HCT116 (cell line): ENCODE results near the gene TPX2. TPM values are rescaled to one million over a fixed set of nuclear protein-coding genes. Genes with fewer than 3 reads are reported as not detected.
A peak's percentile ranks its signal among the peaks of the same experiment; 100 is the strongest.

Experiments used
- ATAC-seq: fragments of 200-7000 bp; cut with Tn5 transposase; 2 replicates; pipeline ENCODE4 v1.9.1; 2020; ENCODE audit warnings: mild to moderate bottlenecking, moderate library complexity
- BruUV-seq: library from RNA; stranded (reverse); fragments of 400-500 nt; replicated peaks from 2 replicates; lab custom pipeline; 2021; lab: Mats Ljungman, UMichigan
- CTCF ChIA-PET: fragments of 300-600 bp; sonication (Branson Sonifier 250); formaldehyde crosslinking; loops from one replicate; lab custom pipeline; 2021; ENCODE audit warnings: antibody characterized with exemption; lab: Charles Lee
- POLR2A ChIA-PET: fragments of 300-600, 350-600 bp; sonication (Branson Sonifier 250); formaldehyde crosslinking; loops from one replicate; lab custom pipeline; 2021; ENCODE audit warnings: antibody characterized with exemption; lab: Charles Lee
- RAD21 ChIA-PET, 2 experiments: fragments of 300-600 bp; sonication (Branson Sonifier 250); formaldehyde crosslinking; loops; one replicate each; lab custom pipeline; 2023; ENCODE audit warnings: low total read pairs in 2 of 2; ENCODE audit not compliant: uncharacterized antibody in 2 of 2, unreplicated experiment in 2 of 2, low non-redundant PET in 1 of 2; lab: Charles Lee
- DNase-seq: peaks from one replicate; pipeline ENCODE4 v3.0.0-alpha.2; 2010; ENCODE audit warnings: low read depth, low spot score
- H2AFZ ChIP-seq: fragments of 200-600 bp; shearing (Covaris generic), sonication (generic); 2 replicates; pipeline ENCODE4 v1.6.1; 2017; ENCODE audit warnings: low read depth, mixed run types, mixed read lengths, antibody characterized with exemption, low read length; ENCODE audit not compliant: poor library complexity, severe bottlenecking
- H3K27ac ChIP-seq: 2 replicates; pipeline ENCODE4 v1.5.1; 2012; ENCODE audit warnings: low read depth, low read length
- H3K27me3 ChIP-seq: fragments of 200-600 bp; sonication (generic); 2 replicates; pipeline ENCODE4 v1.6.1; 2016; ENCODE audit warnings: mixed run types, low read length, mixed read lengths; ENCODE audit not compliant: insufficient read depth
- H3K36me3 ChIP-seq, 2 experiments: fragments of 200-500 bp in 1 of 2; fragments of 200-600 bp in 1 of 2; sonication (Bioruptor generic) in 1 of 2; sonication (generic) in 1 of 2; 2 replicates each; pipeline versions ENCODE4 v1.5.1 to v1.6.1; 2014 to 2016; ENCODE audit warnings: low read length in 2 of 2, inconsistent platforms in 1 of 2, mixed read lengths in 1 of 2, mixed run types in 1 of 2; ENCODE audit not compliant: insufficient read depth in 2 of 2, control insufficient read depth in 1 of 2
- H3K4me1 ChIP-seq, 2 experiments: fragments of 200-600 bp in 1 of 2; sonication (generic) in 1 of 2; 2 replicates each; pipeline versions ENCODE4 v1.5.1 to v1.6.1; 2012 to 2017; ENCODE audit warnings: low read length in 2 of 2, inconsistent platforms in 1 of 2, mild to moderate bottlenecking in 1 of 2, mixed read lengths in 1 of 2, mixed run types in 1 of 2, moderate library complexity in 1 of 2; ENCODE audit not compliant: insufficient read depth in 2 of 2, control insufficient read depth in 1 of 2
- H3K4me2 ChIP-seq: fragments of 200-600 bp; sonication (generic); 2 replicates; pipeline ENCODE4 v1.6.1; 2017; ENCODE audit warnings: mixed run types, low read length, mixed read lengths
- H3K4me3 ChIP-seq, 2 experiments: fragments of 200-600 bp in 1 of 2; sonication (generic) in 1 of 2; replicated peaks in 1 of 2; 2 replicates each; pipeline ENCODE4 v1.5.1; 2011 to 2016; ENCODE audit warnings: low read length in 2 of 2, control low read depth in 1 of 2, low read depth in 1 of 2, mild to moderate bottlenecking in 1 of 2, mixed read lengths in 1 of 2, mixed run types in 1 of 2
- H3K79me2 ChIP-seq: fragments of 200-600 bp; sonication (generic); 2 replicates; pipeline ENCODE4 v1.6.1; 2017; ENCODE audit warnings: mild to moderate bottlenecking, mixed run types, low read length, moderate library complexity, mixed read lengths; ENCODE audit not compliant: insufficient read depth
- H3K9ac ChIP-seq: fragments of 200-600 bp; sonication (generic); 2 replicates; pipeline ENCODE4 v1.6.1; 2016; ENCODE audit warnings: low read length, mixed read lengths
- H3K9me2 ChIP-seq: fragments of 200-600 bp; sonication (generic), shearing (Covaris generic); 2 replicates; pipeline ENCODE4 v1.6.1; 2017; ENCODE audit warnings: mixed run types, mild to moderate bottlenecking, moderate library complexity; ENCODE audit not compliant: insufficient read depth
- H3K9me3 ChIP-seq, 2 experiments: fragments of 200-500 bp in 1 of 2; fragments of 200-600 bp in 1 of 2; sonication (Bioruptor generic) in 1 of 2; sonication (generic) in 1 of 2; 2 replicates each; pipeline ENCODE4 v1.6.1; 2014 to 2017; ENCODE audit warnings: low read length in 2 of 2, mixed read lengths in 2 of 2, inconsistent platforms in 1 of 2, low read depth in 1 of 2, mild to moderate bottlenecking in 1 of 2, mixed run types in 1 of 2, moderate library complexity in 1 of 2; ENCODE audit not compliant: control insufficient read depth in 1 of 2, insufficient read depth in 1 of 2
- H4K20me1 ChIP-seq: fragments of 200-600 bp; sonication (generic), shearing (Covaris generic); 2 replicates; pipeline ENCODE4 v1.6.1; 2017; ENCODE audit warnings: mixed run types, mild to moderate bottlenecking, moderate library complexity; ENCODE audit not compliant: insufficient read depth
- POLR2AphosphoS5 ChIP-seq: IDR thresholded peaks from 2 replicates; pipeline ENCODE4 v1.6.1; 2011; ENCODE audit warnings: mild to moderate bottlenecking, low read depth, low read length, moderate library complexity
- intact Hi-C: fragments of 100-400 bp; cut with micrococcal nuclease; formaldehyde crosslinking; loops from 2 replicates; pipeline ENCODE4 v1.10.0; 2022
- total RNA-seq: library from RNA; stranded (reverse); gene quantifications from one replicate; pipeline ENCODE4 v1.2.1, GENCODE V29; 2021; ENCODE audit not compliant: unreplicated experiment
- TF ChIP-seq, protein P1 (sequence below): IDR thresholded peaks from 2 replicates; pipeline ENCODE4 v1.6.1; 2012; ENCODE audit warnings: low read depth

Gene TPX2
- total RNA-seq, 1 experiment from 2014 or later, result 163 TPM

DNA sequence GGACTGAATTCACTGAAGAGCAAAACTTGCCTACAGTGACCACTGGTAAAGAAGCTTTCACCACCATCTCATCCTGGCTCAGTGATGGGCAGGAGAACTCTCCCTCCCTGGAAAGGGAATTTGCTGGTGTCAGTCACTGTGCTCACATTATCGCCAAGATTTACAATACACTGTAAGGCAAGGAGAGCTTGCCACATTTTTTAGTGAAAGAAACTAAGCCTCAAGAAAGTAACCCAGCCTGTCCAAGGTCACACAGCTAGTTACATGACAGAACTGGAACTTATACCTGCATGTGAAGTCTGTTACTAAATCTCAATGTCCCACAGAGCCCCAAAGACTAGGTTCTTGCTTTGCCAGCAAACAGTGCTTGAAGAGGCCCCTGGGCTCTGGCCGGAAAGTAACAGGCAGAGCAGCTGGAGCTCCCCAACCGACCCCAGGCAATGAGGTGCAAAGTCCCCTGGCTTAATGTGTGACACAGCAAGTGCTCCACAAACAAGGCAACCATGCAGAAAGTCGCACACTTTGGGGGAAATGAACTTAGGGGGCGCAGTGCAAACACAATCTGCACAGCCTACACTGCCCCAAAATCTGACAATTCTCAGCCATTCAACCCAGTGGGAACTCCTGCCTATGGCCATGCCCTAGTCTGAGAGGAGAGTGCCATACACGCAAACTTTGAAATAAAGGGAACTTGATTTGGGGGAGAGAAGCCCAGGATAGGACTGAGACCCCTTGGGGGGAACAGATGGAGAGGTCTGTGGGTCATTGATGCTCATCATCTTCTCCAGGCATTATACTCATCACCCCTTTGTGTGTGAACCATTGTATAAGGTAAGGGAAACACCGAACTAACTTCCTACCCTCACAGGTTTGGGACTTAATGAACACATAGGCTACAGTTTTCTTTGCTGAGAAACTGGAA lies 18.3 kb upstream of the TPX2 start:
- no peak for DNase-seq
- BruUV-seq, result TSS peak; percentile 40
- Histone ChIP-seq H3K4me1 (peaks cover 65 to 81% of the 10 kb centered on the region in 2 experiments), H2AFZ (no peak overlapping the region)
- 0 out of 2 replicates have a peak, but pooled peaks have one; percentile 26 for TF ChIP-seq POLR2AphosphoS5
- TF ChIP-seq, protein P1, sequence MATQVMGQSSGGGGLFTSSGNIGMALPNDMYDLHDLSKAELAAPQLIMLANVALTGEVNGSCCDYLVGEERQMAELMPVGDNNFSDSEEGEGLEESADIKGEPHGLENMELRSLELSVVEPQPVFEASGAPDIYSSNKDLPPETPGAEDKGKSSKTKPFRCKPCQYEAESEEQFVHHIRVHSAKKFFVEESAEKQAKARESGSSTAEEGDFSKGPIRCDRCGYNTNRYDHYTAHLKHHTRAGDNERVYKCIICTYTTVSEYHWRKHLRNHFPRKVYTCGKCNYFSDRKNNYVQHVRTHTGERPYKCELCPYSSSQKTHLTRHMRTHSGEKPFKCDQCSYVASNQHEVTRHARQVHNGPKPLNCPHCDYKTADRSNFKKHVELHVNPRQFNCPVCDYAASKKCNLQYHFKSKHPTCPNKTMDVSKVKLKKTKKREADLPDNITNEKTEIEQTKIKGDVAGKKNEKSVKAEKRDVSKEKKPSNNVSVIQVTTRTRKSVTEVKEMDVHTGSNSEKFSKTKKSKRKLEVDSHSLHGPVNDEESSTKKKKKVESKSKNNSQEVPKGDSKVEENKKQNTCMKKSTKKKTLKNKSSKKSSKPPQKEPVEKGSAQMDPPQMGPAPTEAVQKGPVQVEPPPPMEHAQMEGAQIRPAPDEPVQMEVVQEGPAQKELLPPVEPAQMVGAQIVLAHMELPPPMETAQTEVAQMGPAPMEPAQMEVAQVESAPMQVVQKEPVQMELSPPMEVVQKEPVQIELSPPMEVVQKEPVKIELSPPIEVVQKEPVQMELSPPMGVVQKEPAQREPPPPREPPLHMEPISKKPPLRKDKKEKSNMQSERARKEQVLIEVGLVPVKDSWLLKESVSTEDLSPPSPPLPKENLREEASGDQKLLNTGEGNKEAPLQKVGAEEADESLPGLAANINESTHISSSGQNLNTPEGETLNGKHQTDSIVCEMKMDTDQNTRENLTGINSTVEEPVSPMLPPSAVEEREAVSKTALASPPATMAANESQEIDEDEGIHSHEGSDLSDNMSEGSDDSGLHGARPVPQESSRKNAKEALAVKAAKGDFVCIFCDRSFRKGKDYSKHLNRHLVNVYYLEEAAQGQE, result no peak
- TF ChIP-seq, all 23 proteins: peak for 1
- ChIA-PET RAD21 (interaction anchor here (0.5 to 1.7 kb wide), 3 partner anchors 59 to 148 kb away, joined by 3 to 5 read pairs (median 4); no protein-coding TSS in a partner anchor), CTCF (interaction anchor here (0.9 to 1.7 kb wide), 4 partner anchors 59 to 108 kb away, joined by 3 to 6 read pairs (median 5); no protein-coding TSS in a partner anchor), POLR2A (interaction anchor here (0.6 to 4.3 kb wide), 5 partner anchors 8 to 112 kb away, joined by 3 to 33 read pairs (median 4); no protein-coding TSS in a partner anchor)
- peak overlapping the region; percentile 82 to 87 for H3K4me3 ChIP-seq
- H3K79me2 ChIP-seq, result peaks cover 76% of the 10 kb centered on the region
- H3K4me2 ChIP-seq, result peak overlapping the region; percentile 94
- no peaks in the 10 kb centered on the region for H3K9me3 ChIP-seq
- H3K27me3 ChIP-seq, result no peaks in the 10 kb centered on the region
- peaks cover 5 to 55% of the 10 kb centered on the region in 2 experiments for H3K36me3 ChIP-seq
- intact Hi-C loops, result loop anchor here (5.0 kb wide), 1 partner anchor 158 kb away; no protein-coding TSS in a partner anchor
- H3K27ac ChIP-seq, result peak overlapping the region; percentile 98
- H3K9me2 ChIP-seq, result no peaks in the 10 kb centered on the region
- no peak for ATAC-seq
- H3K9ac ChIP-seq, result peak overlapping the region; percentile 96
- H4K20me1 ChIP-seq, result no peaks in the 10 kb centered on the region
